Hematopoietic multipotent progenitor cell treated with erythropoietin and hydrocortisone succinate and interleukin-3 and kit ligand, for 8 days (in vitro differentiated cells): ENCODE data around the gene CTIF.

Source experiments
- DNase-seq: peaks from one replicate; pipeline ENCODE4 v3.0.0-alpha.2; 2015

The CTIF gene

DNA sequence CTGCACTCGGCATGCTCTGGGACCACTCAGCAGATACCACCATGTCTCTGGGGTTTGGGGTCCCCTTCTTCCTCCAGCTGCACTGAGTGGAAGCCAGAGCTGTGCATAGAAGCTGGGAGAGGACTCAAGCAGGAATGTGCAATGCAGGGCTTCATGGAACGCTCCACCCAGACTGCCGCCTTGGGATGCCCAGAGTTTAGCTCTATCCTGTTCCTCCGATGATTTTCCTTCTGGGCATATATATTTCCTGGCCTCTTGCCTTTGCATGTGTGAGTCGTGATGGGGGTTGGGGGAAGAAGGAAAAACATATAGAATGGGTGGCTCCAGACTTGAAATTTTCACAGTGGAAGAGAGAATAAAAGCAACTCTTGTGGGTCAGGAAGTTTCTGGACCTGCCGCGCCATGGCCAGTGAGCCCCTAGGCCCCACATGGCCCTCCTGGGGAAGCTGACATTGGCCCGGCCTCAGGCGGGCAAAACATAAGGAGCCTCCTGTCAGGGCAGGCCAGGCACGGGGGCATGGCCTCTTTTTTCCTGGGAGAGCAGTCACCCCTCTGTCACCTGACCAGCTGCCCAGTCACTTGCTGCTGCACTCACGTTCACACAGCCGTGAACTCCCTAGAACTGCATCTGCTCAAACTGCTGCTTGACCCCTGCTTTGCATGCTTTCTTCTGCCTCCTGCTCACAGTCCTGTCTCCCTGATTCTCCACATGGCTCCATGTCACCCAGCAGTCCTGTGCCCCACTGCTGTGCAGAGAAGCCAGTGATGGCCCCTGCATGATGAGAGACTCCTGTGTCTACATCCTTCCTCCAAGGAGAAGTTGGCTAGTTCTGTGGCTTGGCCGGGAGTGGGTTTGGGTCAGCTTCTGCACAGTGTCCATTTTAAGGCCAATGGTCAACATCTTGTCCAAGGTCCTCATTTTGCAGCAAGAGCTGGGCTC is 197.8 kb downstream of the CTIF start:
- no peak for DNase-seq

DNA sequence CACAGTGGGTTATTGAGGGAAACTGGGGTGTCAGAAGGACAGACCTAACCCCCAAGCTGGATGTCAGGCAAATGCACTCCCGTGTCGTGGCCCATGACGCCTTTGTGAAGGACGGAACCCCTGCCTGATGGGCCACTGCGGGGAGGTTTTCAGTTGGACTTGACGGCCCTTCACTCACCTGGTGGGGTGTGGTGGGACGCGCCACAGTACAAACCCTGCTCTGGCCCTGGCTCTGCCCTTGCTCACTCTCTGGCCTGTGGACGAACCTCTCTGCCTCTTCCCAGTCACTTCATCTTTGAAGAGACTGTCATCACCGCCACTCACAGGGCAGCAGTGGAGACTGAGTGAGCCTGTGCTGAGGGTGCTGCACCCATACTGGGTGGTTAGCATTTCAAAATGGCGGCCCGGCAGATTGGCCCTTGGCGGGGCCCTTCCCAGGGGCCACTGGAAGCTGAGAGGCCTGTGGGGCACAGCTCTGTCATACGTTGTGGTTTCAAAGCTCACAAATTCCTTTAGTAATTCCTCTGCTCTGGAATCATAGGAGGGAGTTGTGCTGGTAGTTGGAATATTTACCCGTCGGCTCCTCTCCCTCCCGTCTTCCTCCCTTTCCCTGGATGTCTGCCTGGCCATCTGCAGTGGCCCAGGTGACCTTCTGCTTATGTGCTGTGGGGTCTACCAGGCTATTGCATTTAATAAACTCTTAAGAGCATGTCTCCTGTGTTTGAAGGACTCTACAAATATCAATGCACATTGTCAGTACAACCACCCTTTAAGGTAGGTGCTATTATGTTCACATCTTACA is 200.6 kb downstream of the CTIF start:
- DNase-seq, result no peak

DNA sequence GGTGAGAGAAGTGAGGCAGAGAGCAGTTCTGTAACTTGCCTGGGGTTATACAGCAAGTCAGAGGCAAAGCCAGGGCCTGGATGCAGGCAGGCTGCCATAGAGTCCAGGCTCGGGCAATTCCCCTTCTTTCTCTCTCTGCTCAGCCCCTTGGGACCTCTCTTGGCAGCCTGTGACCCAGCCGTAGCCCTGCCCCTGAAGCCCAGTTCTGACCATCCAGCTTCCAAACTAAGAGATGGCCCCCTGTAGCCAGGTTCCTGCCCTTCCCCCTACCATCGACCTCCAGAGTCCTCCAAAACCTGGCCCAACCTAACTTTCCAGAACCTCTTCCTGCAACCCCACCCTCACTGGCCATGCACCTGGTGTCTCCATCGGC is 201.2 kb downstream of the CTIF start:
- DNase-seq, result no peak

DNA sequence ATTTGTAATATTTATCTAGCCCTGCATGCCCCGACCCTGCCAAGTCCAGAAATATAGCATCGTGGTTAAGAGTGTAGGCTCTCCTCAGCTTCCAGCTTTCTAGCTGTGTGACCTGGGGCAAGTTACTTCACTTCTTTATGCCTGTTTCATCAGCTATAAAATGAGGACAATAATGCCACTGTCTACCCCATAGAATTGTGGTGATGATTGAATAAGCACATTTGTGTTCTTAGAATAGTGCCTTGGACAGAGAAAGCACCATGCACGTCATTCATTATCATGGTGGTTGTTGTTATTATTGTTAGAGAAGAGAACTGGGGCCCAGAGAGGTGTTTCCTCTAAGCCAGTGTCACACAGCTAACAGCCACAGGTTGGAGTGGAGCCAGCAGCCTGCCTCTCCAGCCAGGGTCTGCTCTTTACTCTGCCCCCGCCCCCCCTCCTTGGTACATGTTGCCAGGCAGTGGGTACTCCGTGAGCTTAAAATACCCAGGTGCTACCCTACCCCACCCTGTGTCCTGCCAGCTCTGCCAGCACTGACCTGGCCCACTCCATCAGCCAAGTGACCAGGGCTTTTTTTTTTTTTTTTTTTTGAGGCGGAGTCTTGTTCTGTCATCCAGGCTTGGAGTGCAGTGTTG is 202.1 kb downstream of the CTIF start:
- DNase-seq, result no peak

DNA sequence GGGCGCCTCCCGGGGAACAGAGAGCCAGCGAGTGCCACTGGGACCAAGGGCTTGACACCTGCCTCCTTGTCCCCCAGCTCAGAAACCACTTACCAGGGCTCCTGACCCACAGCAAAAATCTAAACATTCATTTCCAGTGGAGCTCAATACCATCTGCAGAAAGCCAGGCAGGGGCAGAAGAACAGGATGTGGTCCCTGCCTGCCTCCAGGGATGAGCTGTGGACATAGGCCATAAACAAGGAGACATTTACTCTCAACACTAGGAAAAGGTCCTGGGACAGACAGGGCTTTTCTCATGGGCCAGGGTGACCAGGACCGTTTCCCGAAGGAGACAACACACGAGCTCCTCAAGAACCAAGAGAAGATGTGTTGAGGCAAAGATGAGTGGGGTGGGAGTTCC is 203.0 kb downstream of the CTIF start:
- no peak for DNase-seq

DNA sequence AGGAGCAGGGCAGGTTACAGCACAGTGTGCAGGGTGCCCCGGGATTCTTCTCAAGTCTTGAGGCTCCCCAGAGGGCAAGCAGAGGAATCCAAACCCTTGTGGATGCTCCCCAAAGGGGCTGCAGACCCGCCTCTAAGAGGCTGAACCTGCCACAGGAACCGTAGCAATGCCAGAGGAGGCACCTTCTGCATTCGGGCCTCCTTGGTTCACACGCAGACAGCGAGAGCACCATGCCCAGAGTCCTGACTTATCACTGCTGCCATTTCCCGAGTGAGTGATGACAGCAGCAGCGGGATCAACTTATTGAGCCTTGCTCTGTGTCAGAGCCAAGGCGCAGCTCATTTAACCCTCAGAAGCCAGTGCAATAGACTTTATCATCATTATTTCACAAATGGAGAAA is 203.5 kb downstream of the CTIF start:
- DNase-seq, result no peak

DNA sequence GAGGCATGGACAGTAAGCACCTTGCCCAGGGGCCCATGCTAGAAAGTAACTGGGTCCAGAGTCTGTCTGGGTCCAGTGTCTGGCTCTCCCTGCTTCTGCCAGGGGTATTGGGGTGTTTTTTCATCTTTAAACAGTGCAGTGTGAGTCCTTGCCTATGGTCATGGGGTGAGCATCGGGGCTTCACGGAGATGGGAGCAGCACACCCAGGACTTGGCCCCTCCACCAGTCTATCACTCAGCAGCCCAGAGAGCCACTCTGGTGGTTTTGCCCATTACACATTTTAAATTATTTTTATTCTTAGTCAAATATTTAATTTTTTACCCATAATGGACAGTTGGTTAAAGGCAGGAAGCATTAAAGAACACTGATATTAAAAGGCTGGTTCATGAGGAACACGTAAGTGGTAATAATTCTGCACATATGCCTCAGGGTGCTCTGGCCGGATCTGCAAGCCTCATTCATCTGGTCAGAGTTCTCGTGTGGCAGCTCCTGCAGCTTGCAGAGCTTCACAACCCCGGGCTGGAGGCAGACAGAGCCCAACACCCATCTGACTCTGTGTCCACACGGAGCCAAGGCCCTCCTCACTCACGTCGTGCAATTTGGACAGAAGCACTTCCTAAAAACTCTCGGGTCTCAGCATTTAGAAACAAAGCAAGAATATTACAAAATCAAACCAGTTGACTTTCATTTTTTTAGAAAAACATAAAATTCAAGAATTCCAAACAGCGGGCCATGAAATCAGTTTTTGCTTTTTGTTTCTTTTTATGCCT is 204.1 kb downstream of the CTIF start:
- DNase-seq, result no peak

DNA sequence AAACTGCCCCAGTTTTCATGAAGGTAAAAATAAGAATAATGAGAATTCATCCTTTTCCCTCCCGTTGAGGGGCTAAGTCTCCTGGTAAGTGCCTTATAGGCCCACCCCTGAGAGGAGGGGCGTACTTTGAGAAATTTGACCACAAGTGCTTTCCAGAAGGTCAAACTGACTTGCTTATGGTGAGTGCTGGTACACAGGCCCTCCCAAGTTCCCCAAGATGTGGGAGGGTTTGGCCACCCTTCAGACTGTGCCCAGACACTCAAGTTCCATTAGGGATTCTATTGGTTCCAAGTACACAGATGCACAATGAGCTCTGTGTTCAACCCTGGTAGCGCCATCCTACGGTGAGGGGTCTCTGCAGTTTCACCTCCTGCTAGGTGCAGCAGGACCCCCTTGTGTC is 205.1 kb downstream of the CTIF start:
- DNase-seq, result no peak

DNA sequence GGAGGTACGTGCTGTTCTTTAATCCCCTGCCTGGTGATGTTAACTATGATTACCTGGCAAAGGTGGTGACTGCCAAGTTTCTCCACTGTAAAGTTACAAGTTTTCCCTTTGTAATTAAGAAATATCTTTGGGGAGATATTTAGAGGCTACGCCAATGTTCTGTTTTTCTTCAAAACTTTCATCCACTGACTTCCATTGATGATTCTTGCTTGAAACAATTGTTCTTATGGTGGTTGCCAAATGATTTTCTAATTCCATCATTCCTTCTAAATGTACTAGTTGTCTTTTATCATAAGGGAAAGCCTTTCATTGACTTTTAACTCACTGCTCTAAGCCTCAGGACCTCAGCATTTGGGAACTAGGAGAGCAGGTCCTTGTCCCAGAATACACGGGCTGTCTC is 206.5 kb downstream of the CTIF start:
- DNase-seq, result no peak

DNA sequence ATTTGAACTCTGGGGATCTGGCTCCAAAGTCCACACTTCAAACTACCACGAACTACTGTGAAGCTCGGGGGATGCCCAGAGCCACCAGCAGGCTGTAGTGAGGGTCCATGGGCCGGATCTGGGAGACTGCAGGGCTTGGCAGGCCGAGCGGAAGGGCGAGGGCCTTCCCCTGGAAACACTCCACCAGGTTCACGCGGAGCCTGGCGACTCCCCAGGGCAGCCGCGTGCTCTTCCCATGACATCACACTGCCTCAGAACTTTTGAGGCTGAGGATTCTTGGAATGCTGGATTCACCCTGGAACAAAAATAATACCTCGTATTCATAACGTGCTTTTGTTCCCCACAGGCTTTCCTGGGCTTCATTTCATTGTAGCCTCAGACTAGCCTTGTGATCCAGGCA is 210.9 kb downstream of the CTIF start:
- DNase-seq, result no peak

DNA sequence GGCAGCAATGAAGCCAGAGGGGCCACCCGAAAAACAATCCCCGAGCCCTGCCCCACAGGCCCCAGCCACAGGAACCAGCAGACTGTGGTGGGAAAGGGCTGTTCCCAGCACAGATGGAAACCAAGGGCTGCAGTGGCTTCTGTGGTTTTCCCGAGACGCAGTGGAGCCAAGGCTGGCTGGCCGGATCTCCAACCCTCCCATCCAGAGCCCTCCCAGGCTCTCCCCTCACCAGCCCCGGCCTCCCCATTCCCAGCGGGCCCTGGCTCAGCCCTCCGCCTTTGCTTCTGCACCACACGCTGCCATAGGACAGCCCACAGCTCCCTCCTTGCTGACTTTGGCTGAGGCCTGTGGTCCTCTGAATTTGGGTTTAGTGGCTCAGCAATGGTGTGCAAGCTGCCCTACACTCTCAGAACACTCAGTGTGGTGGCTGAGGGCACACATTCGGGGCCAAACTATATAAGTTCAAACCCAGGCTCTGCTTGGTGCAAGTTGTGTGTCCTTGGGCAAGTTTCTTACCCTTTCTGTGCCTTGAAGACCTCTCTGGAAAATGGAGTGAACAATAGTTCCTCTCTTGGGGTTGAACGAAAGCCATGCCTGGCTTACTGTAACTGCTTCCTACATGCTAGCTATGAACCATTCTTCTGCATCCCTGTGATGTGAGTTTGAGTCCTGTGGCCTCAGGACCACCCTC is 211.8 kb downstream of the CTIF start:
- no peak for DNase-seq

DNA sequence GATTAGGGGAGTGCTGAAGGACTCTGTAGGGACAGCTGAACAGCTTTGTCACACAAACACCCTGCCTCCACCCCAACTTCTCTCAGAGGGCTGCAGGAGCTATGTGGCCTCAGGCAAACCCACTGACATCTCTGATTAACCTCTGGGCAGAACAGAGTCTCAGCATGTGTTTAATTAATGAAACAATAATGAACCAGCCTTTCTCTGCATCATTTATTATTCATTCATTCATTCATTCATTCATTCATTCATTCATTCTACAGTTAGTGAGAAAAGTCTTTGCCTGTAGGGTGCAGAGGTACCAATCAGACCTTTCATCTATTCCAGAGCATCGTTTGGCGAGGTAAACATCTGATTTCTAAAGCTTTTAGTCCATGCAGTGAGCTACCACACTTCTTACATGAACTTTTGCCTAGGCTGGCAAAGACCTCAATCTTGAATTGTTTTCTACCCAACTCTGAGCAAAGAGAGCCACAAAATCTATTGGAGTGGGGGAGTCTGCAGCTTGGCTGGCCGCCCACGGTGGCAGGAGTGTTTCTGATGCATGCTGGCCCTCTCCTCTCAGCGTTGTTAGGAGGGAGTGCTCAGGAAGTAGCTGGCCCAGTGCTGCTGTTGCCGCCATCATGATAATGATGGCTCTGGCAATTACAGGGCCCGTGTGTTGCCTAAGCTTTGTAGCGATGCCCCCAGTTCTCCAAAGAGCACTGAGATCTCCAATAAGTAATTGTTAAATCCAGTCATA is 213.1 kb downstream of the CTIF start:
- DNase-seq, result no peak

DNA sequence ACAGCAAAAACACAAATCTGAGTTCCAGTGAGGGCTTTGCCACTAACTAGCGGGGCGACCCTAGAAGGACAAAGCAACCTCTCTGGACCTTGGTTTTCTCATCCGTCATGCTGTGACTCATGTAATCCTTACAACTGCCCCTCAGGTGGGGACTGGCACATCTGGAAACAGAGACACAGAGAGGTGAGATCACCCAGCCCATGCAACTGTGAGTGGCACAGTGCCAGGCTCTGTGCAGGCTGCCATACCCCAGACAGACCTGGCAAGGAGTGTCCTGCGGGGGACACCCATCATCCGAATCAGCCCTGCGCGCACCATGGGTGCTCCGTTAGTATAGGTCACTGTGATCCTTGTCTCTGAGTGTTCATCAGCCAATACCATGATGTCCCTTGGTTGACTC is 213.6 kb downstream of the CTIF start:
- DNase-seq, result no peak

DNA sequence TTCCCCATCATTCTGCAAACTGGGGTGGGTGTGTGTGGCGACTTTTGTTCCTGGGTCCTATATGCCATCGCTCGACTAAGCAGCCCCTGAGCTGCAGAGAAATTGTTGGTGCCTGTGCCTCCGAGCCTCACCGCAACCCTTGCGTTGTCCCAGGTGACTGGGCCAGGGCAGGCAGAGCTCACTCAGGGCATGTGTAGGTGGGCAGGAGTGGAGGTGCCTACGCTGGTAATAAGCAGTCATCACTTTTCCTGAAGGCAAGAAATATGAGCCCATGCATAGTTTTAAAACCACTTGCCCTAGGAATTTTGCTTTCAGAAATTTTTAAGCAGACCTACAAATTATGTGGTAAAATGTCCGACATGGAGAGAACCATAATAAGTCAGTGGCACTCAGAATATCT is 214.1 kb downstream of the CTIF start:
- no peak for DNase-seq

DNA sequence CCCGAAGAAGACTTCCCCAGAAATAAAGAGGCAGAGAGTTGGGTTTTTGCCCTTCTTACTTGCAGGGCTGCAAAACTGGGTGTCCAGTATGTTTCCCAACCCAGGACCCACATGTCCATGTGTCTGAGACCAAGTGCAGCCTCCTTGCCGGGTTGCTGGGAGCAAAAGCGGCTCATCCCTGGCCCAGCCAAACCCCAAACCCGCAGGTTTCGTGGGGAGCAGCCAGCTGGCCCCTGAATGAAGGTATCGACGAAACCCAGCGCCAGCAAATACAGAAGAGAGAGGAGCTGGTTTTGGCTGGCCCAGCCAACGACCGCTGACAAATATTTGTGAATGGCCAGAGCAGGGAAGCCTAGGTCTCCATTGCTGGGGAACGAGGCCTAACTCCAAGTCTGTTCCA is 214.9 kb downstream of the CTIF start:
- no peak for DNase-seq

DNA sequence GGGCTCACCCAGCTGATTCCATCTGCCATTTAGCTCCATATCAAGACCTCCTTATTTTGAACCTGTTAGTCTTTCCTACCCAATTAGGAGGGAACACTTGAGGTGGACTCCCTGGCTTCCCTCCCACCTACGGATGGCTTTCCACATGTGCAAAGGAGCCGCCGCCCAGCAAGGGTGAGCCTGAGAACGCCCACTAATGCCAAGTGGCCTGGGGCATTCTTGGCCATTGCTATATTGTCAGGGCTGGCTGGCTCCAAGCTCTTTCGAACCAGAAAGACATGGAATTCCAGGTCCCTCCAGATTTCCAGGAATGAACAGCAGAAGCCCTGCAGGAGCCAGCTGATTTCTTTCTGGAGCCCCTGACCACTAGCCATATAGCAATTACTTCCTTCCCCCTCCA is 215.7 kb downstream of the CTIF start:
- DNase-seq, result no peak

DNA sequence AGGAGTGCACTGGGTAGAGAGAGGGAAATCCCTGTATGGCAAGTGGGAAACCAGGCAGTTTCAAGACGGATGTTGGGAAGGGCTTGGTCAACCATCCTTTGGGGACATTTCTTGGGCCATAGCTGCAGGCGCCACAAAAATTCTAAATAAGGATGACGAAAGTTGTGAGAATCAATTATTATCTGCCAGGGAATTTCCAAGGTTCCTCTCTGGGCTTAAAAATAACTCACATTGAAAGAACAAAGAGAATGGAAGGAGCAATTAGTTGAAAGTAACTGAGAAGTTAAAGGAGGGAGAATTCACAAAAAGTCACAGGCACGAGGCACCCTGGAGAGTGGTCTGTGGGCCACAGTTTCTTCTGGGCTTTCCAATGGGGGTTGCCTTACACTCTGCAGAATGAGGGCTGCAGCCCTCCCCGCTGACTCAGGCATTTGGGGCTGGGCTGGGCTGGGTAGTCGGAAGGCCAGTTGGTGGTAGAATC is 216.2 kb downstream of the CTIF start:
- no peak for DNase-seq

DNA sequence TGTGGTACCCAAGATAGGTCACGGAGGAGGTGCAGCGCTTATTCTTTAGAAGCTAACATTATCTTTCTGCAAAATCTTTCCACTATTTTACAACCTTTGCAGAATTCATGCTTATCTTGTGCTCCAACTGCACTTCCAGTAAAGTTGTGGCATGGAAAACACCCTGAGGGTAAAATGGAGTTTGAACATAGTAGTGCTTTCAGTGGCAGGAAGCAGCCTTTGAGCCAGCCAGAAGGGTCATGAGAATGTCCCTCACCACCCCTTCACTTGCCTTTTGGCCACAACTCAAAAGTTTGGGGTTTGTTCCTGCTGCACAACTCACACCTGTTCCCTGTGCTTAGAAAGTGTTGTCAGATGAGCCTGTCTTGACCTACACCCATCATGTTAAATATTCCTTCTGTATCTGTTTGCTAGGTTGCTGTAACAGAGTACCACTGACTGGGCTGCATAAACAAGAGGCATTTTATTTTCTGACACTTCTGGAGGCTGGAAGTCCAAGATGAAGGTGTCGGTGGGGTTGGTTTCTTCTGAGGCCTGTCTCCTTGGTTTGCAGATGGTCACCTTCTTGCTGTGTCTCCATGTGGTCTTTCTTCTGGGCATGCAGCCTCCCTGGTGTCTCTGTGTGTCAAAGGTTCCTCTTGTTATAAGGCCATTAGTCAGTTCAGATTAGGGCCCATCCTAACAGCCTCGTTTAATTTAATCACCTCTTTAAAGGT is 217.8 kb downstream of the CTIF start:
- no peak for DNase-seq

DNA sequence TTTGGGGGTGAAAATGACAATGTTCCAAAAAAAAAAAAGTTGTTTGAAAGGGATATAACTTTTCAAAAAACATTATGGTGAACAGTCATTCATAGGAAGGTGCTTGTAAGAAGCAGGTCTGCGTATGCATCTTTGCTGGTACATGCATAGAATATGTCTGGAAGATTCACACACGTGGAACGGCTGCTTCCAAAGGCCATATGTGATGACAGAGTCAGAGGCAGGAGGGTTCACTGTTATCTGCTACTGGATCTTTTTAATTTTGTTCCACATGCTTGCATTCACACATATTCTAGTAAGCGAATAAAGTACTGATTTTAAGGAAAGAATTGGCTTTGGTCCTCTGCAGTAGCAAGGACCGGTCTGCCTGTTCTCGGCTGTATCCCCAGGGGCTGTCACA is 218.5 kb downstream of the CTIF start:
- no peak for DNase-seq

DNA sequence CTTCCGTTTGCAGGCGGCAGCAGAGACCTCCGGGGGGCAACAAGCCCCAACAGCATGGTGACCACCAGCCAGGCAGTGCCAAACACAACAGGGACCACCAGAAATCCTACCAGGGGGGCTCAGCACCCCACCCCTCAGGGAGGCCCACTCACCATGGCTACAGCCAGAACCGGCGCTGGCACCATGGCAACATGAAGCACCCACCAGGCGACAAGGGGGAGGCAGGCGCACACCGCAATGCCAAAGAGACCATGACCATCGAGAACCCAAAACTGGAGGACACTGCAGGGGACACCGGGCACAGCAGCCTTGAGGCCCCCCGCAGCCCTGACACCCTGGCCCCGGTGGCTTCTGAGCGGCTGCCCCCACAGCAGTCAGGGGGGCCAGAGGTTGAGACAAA is 219.1 kb downstream of the CTIF start:
- DNase-seq, result no peak

DNA sequence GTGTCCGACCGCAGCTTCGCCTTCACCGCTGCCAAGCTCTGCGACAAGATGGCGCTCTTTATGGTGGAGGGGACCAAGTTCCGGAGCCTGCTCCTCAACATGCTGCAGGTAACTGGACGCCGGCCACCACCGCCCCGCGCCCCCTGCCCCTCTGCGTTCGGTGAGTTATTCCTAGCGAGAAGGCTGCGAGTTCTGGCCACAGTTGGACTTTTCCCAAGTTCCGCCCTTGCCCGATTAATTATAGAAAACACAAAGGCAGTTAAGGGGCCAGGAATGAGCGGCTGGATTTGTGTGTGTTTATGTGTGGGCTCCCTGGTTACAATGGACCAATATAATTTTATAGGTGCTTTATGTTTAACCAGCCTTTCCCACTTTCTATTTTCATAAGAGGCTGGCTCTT is 222.8 kb downstream of the CTIF start:
- DNase-seq, result no peak
